Endothelial cell of umbilical vein (primary cell): ENCODE data around the gene NFE2L1.

Experiments used
- EZH2 ChIP-seq: IDR thresholded peaks from 2 replicates; pipeline ENCODE4 v1.6.1; 2012; ENCODE audit warnings: borderline replicate concordance, low read depth, mild to moderate bottlenecking, moderate library complexity, low read length, inconsistent platforms; ENCODE audit not compliant: severe bottlenecking
- FOS ChIP-seq: IDR thresholded peaks from 2 replicates; pipeline ENCODE4 v1.6.1; 2011; ENCODE audit warnings: mild to moderate bottlenecking, low read length, moderate library complexity, borderline replicate concordance; ENCODE audit not compliant: insufficient read depth
- TF ChIP-seq, protein P1 (sequence below), 2 donors: IDR thresholded peaks; 1 replicate in 1 of 2; 2 replicates in 1 of 2; pipeline ENCODE4 v1.5.1; 2011; ENCODE audit warnings: low read length in 2 of 2, mild to moderate bottlenecking in 2 of 2, moderate library complexity in 2 of 2, control low read depth in 1 of 2, inconsistent platforms in 1 of 2, low read depth in 1 of 2; ENCODE audit not compliant: insufficient read depth in 1 of 2; ENCODE audit errors: extremely low read depth in 1 of 2

DNA sequence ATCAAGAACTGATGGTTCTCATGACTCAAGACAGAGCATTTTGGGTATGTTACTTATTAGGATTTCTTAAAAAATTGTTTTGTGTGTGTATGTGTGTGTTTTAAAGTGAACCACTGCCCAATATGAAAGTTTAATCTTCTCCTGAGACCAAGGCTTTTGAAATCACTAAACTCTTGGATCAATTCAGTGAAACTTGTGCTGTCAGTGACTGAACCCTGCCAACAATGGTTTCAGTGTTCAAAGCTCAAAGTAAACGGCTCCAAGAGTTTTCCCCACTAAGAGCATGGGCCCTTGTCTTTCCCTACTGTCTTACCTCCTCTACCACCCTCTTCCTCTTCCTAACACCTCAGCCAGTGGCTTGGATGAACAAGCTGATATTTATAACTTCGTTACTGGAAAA is 22.0 kb downstream of the NFE2L1 start:
- TF ChIP-seq, protein P1, sequence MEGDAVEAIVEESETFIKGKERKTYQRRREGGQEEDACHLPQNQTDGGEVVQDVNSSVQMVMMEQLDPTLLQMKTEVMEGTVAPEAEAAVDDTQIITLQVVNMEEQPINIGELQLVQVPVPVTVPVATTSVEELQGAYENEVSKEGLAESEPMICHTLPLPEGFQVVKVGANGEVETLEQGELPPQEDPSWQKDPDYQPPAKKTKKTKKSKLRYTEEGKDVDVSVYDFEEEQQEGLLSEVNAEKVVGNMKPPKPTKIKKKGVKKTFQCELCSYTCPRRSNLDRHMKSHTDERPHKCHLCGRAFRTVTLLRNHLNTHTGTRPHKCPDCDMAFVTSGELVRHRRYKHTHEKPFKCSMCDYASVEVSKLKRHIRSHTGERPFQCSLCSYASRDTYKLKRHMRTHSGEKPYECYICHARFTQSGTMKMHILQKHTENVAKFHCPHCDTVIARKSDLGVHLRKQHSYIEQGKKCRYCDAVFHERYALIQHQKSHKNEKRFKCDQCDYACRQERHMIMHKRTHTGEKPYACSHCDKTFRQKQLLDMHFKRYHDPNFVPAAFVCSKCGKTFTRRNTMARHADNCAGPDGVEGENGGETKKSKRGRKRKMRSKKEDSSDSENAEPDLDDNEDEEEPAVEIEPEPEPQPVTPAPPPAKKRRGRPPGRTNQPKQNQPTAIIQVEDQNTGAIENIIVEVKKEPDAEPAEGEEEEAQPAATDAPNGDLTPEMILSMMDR (IDR thresholded peaks at IDR 0.05; ENCODE audit: extremely low read depth in 1 of 2, insufficient read depth in 1 of 2, low read depth in 1 of 2, low read length in 2 of 2), result no peak
- no peak for TF ChIP-seq FOS
- no peak for TF ChIP-seq EZH2
